HepG2 (cell line): Measurements from ENCODE around the gene NME4. TPM values are rescaled to one million over a fixed set of nuclear protein-coding genes. Genes with fewer than 3 reads are reported as not detected.
A peak's percentile ranks its signal among the peaks of the same experiment; 100 is the strongest.

ENCODE experiments used
- ARNTL ChIP-seq: sonication (generic); formaldehyde crosslinking; IDR thresholded peaks from 2 replicates; pipeline ENCODE4 v1.4.0; 2020; ENCODE audit warnings: mild to moderate bottlenecking, missing genetic modification reagents
- CBX1 ChIP-seq: IDR thresholded peaks from one replicate; pipeline ENCODE4 v1.6.1; 2016; ENCODE audit warnings: antibody characterized with exemption, low read depth
- FOXM1 ChIP-seq: sonication (generic); formaldehyde crosslinking; IDR thresholded peaks from 2 replicates; pipeline ENCODE4 v1.5.0; 2020; ENCODE audit warnings: missing genetic modification reagents
- HHEX ChIP-seq: IDR thresholded peaks from 2 replicates; pipeline ENCODE4 v1.6.1; 2016; ENCODE audit warnings: control low read depth
- KLF9 ChIP-seq: IDR thresholded peaks from 2 replicates; pipeline ENCODE4 v1.6.1; 2016; ENCODE audit warnings: low read depth
- MEIS2 ChIP-seq: sonication (generic); formaldehyde crosslinking; IDR thresholded peaks from 2 replicates; pipeline ENCODE4 v1.9.0; 2021; ENCODE audit warnings: mild to moderate bottlenecking, missing genetic modification reagents
- MXI1 ChIP-seq: IDR thresholded peaks from 3 replicates; pipeline ENCODE4 v1.6.1; 2012; ENCODE audit warnings: low read depth, low read length, inconsistent platforms, borderline replicate concordance
- NR2F6 ChIP-seq, 2 experiments: IDR thresholded peaks; 2 replicates each; pipeline ENCODE4 v1.6.1; 2016; ENCODE audit warnings: antibody characterized with exemption in 1 of 2, mild to moderate bottlenecking in 1 of 2
- RFXAP ChIP-seq: sonication (generic); formaldehyde crosslinking; IDR thresholded peaks from 2 replicates; pipeline ENCODE4 v1.4.0; 2020; ENCODE audit warnings: missing genetic modification reagents, borderline replicate concordance
- TOPORS ChIP-seq: sonication (generic); formaldehyde crosslinking; IDR thresholded peaks from 2 replicates; pipeline ENCODE4 v1.8.0; 2023; ENCODE audit warnings: mild to moderate bottlenecking, missing genetic modification reagents
- YEATS2 ChIP-seq: sonication (generic); formaldehyde crosslinking; IDR thresholded peaks from 2 replicates; pipeline ENCODE4 v1.4.0; 2020; ENCODE audit warnings: missing genetic modification reagents, borderline replicate concordance
- YEATS4 ChIP-seq: sonication (generic); formaldehyde crosslinking; IDR thresholded peaks from 2 replicates; pipeline ENCODE4 v1.4.0; 2020; ENCODE audit warnings: missing genetic modification reagents, borderline replicate concordance
- ZNF329 ChIP-seq: sonication (generic); formaldehyde crosslinking; IDR thresholded peaks from 2 replicates; pipeline ENCODE4 v1.9.0; 2021; ENCODE audit warnings: low read depth, mild to moderate bottlenecking, missing genetic modification reagents
- ZNF614 ChIP-seq: IDR thresholded peaks from 2 replicates; pipeline ENCODE4 v1.6.1; 2018; ENCODE audit warnings: missing biosample characterization, missing genetic modification reagents, inconsistent platforms, borderline replicate concordance
- ZNF7 ChIP-seq: IDR thresholded peaks from 2 replicates; pipeline ENCODE4 v1.6.1; 2016; ENCODE audit warnings: missing biosample characterization, missing genetic modification reagents
- ZNF709 ChIP-seq: sonication (generic); formaldehyde crosslinking; IDR thresholded peaks from 2 replicates; pipeline ENCODE4 v1.5.0; 2020; ENCODE audit warnings: mild to moderate bottlenecking, missing genetic modification reagents
- ZNF737 ChIP-seq: sonication (generic); formaldehyde crosslinking; IDR thresholded peaks from 2 replicates; pipeline ENCODE4 v1.5.0; 2020; ENCODE audit warnings: missing genetic modification reagents, mild to moderate bottlenecking, borderline replicate concordance
- polyA plus RNA-seq, 8 experiments: library from polyadenylated mRNA; depleted of rRNA in 3 of 8; stranded (reverse) in 7 of 8; unstranded in 1 of 8; fragments of >200 nt; fragmentation: Illumina TruSeq in 4 of 8; extraction: Trizol in 4 of 8; gene quantifications; 2 replicates each; pipeline versions ENCODE4 v1.2.1 to v1.2.3, GENCODE V29; 2011 to 2016; ENCODE audit warnings: low read depth in 4 of 8, missing spikeins in 1 of 8, mixed read lengths in 1 of 8; ENCODE audit not compliant: insufficient read depth in 1 of 8
- total RNA-seq, 5 experiments: library from RNA; depleted of rRNA; stranded (reverse); fragments of >200 nt; fragmentation: Illumina TruSeq; extraction: Trizol; gene quantifications; 2 replicates each; pipeline ENCODE4 v1.2.3, GENCODE V29; 2016; ENCODE audit warnings: low read depth in 1 of 5
- TF ChIP-seq, protein P1 (sequence below): sonication (generic); formaldehyde crosslinking; IDR thresholded peaks from 2 replicates; pipeline ENCODE4 v1.8.0; 2022; ENCODE audit warnings: missing genetic modification reagents, mild to moderate bottlenecking, inconsistent platforms, borderline replicate concordance
- TF ChIP-seq, protein P2 (sequence below): sonication (generic); formaldehyde crosslinking; IDR thresholded peaks from 2 replicates; pipeline ENCODE4 v1.4.0; 2020; ENCODE audit warnings: missing genetic modification reagents, borderline replicate concordance
- TF ChIP-seq, protein P3 (sequence below): sonication (generic); formaldehyde crosslinking; IDR thresholded peaks from 2 replicates; pipeline ENCODE4 v1.8.0; 2022; ENCODE audit warnings: mild to moderate bottlenecking, missing genetic modification reagents, moderate library complexity
- TF ChIP-seq, protein P4 (sequence below): sonication (generic); formaldehyde crosslinking; IDR thresholded peaks from 2 replicates; pipeline ENCODE4 v1.8.1; 2023; ENCODE audit warnings: mild to moderate bottlenecking, missing genetic modification reagents

NME4 gene
- total and polyA plus RNA-seq, 2 of the 13 experiments (the other 11 are each of a cell fraction or from before 2014, with no cell fraction given), result 121 to 263 TPM

GRCh38 chr16:396605-397004, 394 bp upstream of the NME4 start (continued):
- TF ChIP-seq ZNF709 (no peak), YEATS2 (CRISPR knock-in tag) (no peak), MEIS2 (CRISPR knock-in tag) (0 out of 2 replicates have a peak, but pooled peaks have one; percentile 66), KLF9 (CRISPR knock-in tag) (no peak), RFXAP (CRISPR knock-in tag) (no peak), TOPORS (no peak), ZNF329 (CRISPR knock-in tag) (no peak), HHEX (no peak), YEATS4 (0 out of 2 replicates have a peak, but pooled peaks have one; percentile 15), MXI1 (peak; percentile 35; the same call in 1 of the 3 replicates), CBX1 (no peak), ZNF7 (CRISPR knock-in tag) (no peak), NR2F6 (IDR thresholded peaks at IDR 0.05) (no peak), NR2F6 (CRISPR knock-in tag; IDR thresholded peaks at IDR 0.05) (no peak), FOXM1 (no peak), ZNF614 (CRISPR knock-in tag) (0 out of 2 replicates have a peak, but pooled peaks have one; percentile 41), ZNF737 (CRISPR knock-in tag) (no peak), ARNTL (no peak)
- TF ChIP-seq, protein P1, sequence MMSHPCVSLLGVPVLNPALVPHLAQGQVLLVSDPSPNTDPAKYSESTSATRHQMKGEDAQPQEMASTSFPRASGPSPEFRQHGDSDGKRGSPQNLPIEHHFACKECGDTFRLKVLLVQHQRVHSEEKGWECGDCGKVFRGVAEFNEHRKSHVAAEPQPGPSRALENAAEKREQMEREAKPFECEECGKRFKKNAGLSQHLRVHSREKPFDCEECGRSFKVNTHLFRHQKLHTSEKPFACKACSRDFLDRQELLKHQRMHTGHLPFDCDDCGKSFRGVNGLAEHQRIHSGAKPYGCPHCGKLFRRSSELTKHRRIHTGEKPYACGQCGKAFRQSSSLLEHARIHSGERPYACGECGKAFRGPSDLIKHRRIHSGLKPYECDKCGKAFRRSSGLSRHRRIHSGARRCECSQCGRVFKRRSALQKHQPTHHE (CRISPR knock-in tag), result no peak
- TF ChIP-seq, protein P2, sequence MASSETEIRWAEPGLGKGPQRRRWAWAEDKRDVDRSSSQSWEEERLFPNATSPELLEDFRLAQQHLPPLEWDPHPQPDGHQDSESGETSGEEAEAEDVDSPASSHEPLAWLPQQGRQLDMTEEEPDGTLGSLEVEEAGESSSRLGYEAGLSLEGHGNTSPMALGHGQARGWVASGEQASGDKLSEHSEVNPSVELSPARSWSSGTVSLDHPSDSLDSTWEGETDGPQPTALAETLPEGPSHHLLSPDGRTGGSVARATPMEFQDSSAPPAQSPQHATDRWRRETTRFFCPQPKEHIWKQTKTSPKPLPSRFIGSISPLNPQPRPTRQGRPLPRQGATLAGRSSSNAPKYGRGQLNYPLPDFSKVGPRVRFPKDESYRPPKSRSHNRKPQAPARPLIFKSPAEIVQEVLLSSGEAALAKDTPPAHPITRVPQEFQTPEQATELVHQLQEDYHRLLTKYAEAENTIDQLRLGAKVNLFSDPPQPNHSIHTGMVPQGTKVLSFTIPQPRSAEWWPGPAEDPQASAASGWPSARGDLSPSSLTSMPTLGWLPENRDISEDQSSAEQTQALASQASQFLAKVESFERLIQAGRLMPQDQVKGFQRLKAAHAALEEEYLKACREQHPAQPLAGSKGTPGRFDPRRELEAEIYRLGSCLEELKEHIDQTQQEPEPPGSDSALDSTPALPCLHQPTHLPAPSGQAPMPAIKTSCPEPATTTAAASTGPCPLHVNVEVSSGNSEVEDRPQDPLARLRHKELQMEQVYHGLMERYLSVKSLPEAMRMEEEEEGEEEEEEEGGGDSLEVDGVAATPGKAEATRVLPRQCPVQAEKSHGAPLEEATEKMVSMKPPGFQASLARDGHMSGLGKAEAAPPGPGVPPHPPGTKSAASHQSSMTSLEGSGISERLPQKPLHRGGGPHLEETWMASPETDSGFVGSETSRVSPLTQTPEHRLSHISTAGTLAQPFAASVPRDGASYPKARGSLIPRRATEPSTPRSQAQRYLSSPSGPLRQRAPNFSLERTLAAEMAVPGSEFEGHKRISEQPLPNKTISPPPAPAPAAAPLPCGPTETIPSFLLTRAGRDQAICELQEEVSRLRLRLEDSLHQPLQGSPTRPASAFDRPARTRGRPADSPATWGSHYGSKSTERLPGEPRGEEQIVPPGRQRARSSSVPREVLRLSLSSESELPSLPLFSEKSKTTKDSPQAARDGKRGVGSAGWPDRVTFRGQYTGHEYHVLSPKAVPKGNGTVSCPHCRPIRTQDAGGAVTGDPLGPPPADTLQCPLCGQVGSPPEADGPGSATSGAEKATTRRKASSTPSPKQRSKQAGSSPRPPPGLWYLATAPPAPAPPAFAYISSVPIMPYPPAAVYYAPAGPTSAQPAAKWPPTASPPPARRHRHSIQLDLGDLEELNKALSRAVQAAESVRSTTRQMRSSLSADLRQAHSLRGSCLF (CRISPR knock-in tag), result no peak
- TF ChIP-seq, protein P3, sequence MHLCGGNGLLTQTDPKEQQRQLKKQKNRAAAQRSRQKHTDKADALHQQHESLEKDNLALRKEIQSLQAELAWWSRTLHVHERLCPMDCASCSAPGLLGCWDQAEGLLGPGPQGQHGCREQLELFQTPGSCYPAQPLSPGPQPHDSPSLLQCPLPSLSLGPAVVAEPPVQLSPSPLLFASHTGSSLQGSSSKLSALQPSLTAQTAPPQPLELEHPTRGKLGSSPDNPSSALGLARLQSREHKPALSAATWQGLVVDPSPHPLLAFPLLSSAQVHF (CRISPR knock-in tag), result no peak
- TF ChIP-seq, protein P4, sequence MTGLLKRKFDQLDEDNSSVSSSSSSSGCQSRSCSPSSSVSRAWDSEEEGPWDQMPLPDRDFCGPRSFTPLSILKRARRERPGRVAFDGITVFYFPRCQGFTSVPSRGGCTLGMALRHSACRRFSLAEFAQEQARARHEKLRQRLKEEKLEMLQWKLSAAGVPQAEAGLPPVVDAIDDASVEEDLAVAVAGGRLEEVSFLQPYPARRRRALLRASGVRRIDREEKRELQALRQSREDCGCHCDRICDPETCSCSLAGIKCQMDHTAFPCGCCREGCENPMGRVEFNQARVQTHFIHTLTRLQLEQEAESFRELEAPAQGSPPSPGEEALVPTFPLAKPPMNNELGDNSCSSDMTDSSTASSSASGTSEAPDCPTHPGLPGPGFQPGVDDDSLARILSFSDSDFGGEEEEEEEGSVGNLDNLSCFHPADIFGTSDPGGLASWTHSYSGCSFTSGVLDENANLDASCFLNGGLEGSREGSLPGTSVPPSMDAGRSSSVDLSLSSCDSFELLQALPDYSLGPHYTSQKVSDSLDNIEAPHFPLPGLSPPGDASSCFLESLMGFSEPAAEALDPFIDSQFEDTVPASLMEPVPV (CRISPR knock-in tag), result no peak
